HG03196 (cell line): ENCODE data around the gene CDH18.
"Not testable (repeated sequence)": the region's sequence is repeated elsewhere in the genome, so short reads cannot be mapped to it uniquely, and the experiment has no call there.

Experiments used
- ATAC-seq: cut with Tn5 transposase; IDR thresholded peaks from one replicate; pipeline ENCODE4 v1.9.1; 2021; ENCODE audit not compliant: unreplicated experiment

The CDH18 gene

GRCh38 chr5:19865336-19866089 lies 122.5 kb downstream of the CDH18 start:
- no peak for ATAC-seq

GRCh38 chr5:19862711-19863110 lies 125.3 kb downstream of the CDH18 start:
- ATAC-seq: no peak

- ATAC-seq: no peak
Observed at GRCh38 chr5:19859020-19859419, 129.0 kb downstream of the CDH18 start.

GRCh38 chr5:19855931-19856330 lies 132.1 kb downstream of the CDH18 start:
- ATAC-seq: no peak

GRCh38 chr5:19855453-19855852 lies 132.5 kb downstream of the CDH18 start:
- ATAC-seq: no peak

GRCh38 chr5:19855031-19855430 lies 133.0 kb downstream of the CDH18 start:
- no peak for ATAC-seq

GRCh38 chr5:19853616-19854240 lies 134.3 kb downstream of the CDH18 start:
- ATAC-seq: no peak

GRCh38 chr5:19837536-19838174 lies 150.3 kb downstream of the CDH18 start:
- no peak for ATAC-seq

GRCh38 chr5:19835442-19835841 lies 152.6 kb downstream of the CDH18 start:
- ATAC-seq: no peak

- not testable (repeated sequence) for ATAC-seq
Observed at GRCh38 chr5:19812720-19813119, 175.3 kb downstream of the CDH18 start.

- no peak for ATAC-seq
Observed at GRCh38 chr5:19806756-19807155, 181.2 kb downstream of the CDH18 start.

GRCh38 chr5:19802686-19803085 lies 185.3 kb downstream of the CDH18 start:
- no peak for ATAC-seq

- no peak for ATAC-seq
Observed at GRCh38 chr5:19795218-19795617, 192.8 kb downstream of the CDH18 start.

- ATAC-seq: no peak
Observed at GRCh38 chr5:19790829-19791466, 197.1 kb downstream of the CDH18 start.

GRCh38 chr5:19782566-19782965 lies 205.4 kb downstream of the CDH18 start:
- no peak for ATAC-seq

- no peak for ATAC-seq
Observed at GRCh38 chr5:19777363-19777762, 210.6 kb downstream of the CDH18 start.

- ATAC-seq: not testable (repeated sequence)
Observed at GRCh38 chr5:19776886-19777285, 211.1 kb downstream of the CDH18 start.

GRCh38 chr5:19771174-19771835 lies 216.7 kb downstream of the CDH18 start:
- ATAC-seq: no peak

GRCh38 chr5:19770396-19770795 lies 217.6 kb downstream of the CDH18 start:
- no peak for ATAC-seq

GRCh38 chr5:19767987-19768386 lies 220.0 kb downstream of the CDH18 start:
- no peak for ATAC-seq

GRCh38 chr5:19753579-19753978 lies 234.4 kb downstream of the CDH18 start:
- ATAC-seq: no peak
